ENCODE measurements around the gene TEX14. TPM values are rescaled to one million over a fixed set of nuclear protein-coding genes. Genes with fewer than 3 reads are reported as not detected.
"Not testable (repeated sequence)": the region's sequence is repeated elsewhere in the genome, so short reads cannot be mapped to it uniquely, and the experiment has no call there.

The TEX14 gene
- polyA plus RNA-seq, 1 donor from 2014 or later: not detected

- H3K27ac Mint-ChIP-seq, H3K27me3 Mint-ChIP-seq, H3K36me3 Mint-ChIP-seq, H3K9me3 Mint-ChIP-seq: not testable (repeated sequence)
- peaks cover 18 to 31% (median 27%) of the 10 kb centered on the region in 3 donors for H3K4me1 Mint-ChIP-seq
- H3K4me3 Mint-ChIP-seq: peak overlapping the region in 3 of 4 donors; percentile 60 to 85 (median 71)
Measured at GRCh38 chr17:58555109-58555508, 136.7 kb downstream of the TEX14 start.

DNA sequence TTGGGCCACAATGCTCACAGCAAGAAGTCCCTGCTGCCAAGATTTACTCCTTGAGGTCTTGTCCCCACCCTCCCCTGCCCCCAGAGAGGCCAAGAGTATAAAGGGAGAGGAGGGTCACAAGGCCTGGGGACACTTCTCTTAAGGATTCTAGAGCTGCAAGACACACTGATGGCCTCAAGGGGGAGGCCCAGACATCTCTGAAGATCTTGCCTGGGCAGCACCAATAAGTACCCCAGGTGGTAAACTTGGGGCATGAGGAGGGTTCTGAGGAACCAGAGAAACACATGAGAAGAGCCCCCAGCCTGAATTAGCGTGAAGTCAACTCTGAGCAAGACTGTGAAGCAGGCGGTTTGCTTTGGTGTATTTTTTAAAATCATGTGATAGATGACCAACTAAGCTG lies 150.6 kb downstream of the TEX14 start:
- Mint-ChIP-seq H3K9me3 (no peaks in the 10 kb centered on the region), H3K4me1 (no peaks in the 10 kb centered on the region)

GRCh38 chr17:58539698-58540097 lies 152.1 kb downstream of the TEX14 start:
- peaks cover 3% of the 10 kb centered on the region for H3K27me3 Mint-ChIP-seq
- no peak overlapping the region for H3K4me3 Mint-ChIP-seq
- no peaks in the 10 kb centered on the region for H3K36me3 Mint-ChIP-seq

More for the DNA sequence above, 150.6 kb downstream of the TEX14 start:
- Mint-ChIP-seq H3K4me3 (no peak overlapping the region), H3K27me3 (peaks cover 2% of the 10 kb centered on the region), H3K27ac (no peak overlapping the region), H3K36me3 (peaks cover 1% of the 10 kb centered on the region)

DNA sequence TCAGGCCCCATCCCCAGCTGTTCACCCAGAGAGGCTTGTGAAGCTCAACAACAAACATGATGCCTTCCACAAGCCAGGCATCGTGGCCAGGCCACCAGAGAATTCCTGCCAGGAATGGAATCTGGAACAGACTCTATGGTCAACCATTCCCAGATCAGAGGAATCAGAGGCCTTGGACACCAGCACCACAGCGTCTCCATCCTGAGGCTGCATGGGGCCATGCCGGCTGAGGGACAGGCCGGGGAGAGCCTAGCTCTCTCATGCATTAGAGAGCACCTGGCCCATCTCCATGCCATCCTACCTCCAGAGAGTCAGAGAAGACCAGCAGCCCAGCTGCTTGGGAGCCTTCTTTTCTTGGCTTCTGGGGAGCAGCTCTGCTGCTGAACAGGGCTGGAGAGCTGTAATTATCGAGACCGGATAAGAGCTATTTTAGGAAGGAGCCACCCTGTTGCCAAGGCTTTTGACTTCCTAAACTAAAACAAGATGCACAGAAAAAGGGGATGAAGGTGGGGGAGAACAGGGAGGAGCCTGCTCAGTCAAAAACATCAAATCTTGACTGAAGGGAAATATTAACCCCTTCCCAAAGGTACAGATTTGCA lies 152.9 kb downstream of the TEX14 start:
- Mint-ChIP-seq H3K27me3 (peaks cover 7% of the 10 kb centered on the region), H3K27ac (no peak overlapping the region), H3K4me3 (no peak overlapping the region), H3K4me1 (no peaks in the 10 kb centered on the region), H3K36me3 (no peaks in the 10 kb centered on the region), H3K9me3 (no peaks in the 10 kb centered on the region)

More at GRCh38 chr17:58539698-58540097, 152.1 kb downstream of the TEX14 start:
- no peak overlapping the region for H3K27ac Mint-ChIP-seq
- no peaks in the 10 kb centered on the region for H3K9me3 Mint-ChIP-seq
- H3K4me1 Mint-ChIP-seq: no peaks in the 10 kb centered on the region

DNA sequence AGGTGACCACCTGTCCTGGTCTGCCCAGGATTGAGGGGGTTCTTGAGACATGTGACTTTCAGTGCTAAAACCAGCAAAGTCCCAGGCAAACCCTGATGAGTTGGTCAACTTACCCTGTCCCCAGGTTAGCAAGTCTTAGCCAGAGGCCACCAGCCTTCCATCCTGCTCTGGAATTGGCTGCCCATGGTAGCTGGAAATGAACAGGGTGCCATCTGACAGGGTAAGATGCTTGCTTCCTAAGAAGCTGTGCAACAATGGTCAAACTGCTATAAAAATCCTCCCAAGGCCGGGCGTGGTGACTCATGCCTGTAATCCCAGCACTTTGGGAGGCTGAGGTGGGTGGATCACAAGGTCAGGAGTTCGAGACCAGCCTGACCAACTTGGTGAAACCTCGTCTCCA lies 154.6 kb downstream of the TEX14 start:
- H3K27ac Mint-ChIP-seq: no peak overlapping the region
- H3K27me3 Mint-ChIP-seq: peaks cover 8% of the 10 kb centered on the region
- H3K36me3 Mint-ChIP-seq: no peaks in the 10 kb centered on the region
- H3K4me3 Mint-ChIP-seq: no peak overlapping the region
- H3K9me3 Mint-ChIP-seq: no peaks in the 10 kb centered on the region
- H3K4me1 Mint-ChIP-seq: peaks cover 0 to 4% (median 0%) of the 10 kb centered on the region in 3 donors

- Mint-ChIP-seq H3K9me3 (no peaks in the 10 kb centered on the region), H3K27ac (no peak overlapping the region), H3K4me3 (no peak overlapping the region), H3K36me3 (no peaks in the 10 kb centered on the region), H3K27me3 (peaks cover 8% of the 10 kb centered on the region), H3K4me1 (peaks cover 0 to 5% (median 1%) of the 10 kb centered on the region in 3 donors)
Measured at GRCh38 chr17:58536542-58536941, 155.3 kb downstream of the TEX14 start.

- H3K9me3 Mint-ChIP-seq: no peaks in the 10 kb centered on the region
- no peak overlapping the region for H3K27ac Mint-ChIP-seq
- H3K4me1 Mint-ChIP-seq: peaks cover 0 to 5% (median 1%) of the 10 kb centered on the region in 3 donors
- H3K27me3 Mint-ChIP-seq: peaks cover 8% of the 10 kb centered on the region
- H3K4me3 Mint-ChIP-seq: no peak overlapping the region
- H3K36me3 Mint-ChIP-seq: no peaks in the 10 kb centered on the region
Measured at GRCh38 chr17:58535431-58535830, 156.4 kb downstream of the TEX14 start.

DNA sequence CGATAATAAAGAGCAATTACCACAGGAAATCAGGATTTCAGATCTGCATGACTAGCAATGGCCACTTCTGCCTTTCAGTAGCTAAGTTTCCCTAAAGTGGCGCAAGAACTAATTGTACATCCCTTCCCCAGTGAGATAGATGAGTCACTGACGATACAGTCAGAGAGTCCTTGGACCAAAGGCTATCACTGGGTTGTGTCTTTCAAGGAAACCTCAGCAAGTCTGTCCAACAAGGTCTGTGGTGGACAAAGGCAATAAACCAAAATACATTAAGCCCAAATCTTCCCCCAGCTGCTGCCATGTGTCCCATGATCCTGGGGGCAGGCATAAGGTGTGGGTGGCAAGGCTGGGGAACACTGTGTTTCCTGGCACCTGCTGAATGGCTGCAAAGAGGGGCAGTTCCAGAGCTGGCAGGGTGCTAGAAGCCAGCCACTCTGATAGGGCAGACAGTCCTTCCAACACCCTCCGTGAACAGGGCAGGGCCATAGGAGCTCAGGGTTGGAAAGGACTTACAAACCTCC lies 156.9 kb downstream of the TEX14 start:
- H3K27ac Mint-ChIP-seq: no peak overlapping the region
- peaks cover 8% of the 10 kb centered on the region for H3K27me3 Mint-ChIP-seq
- H3K36me3 Mint-ChIP-seq: no peaks in the 10 kb centered on the region
- H3K4me3 Mint-ChIP-seq: peak overlapping the region in 1 of 4 donors; percentile 41
- no peaks in the 10 kb centered on the region for H3K9me3 Mint-ChIP-seq
- H3K4me1 Mint-ChIP-seq: peaks cover 0 to 5% (median 1%) of the 10 kb centered on the region in 3 donors

- Mint-ChIP-seq H3K4me1 (peaks cover 0 to 5% (median 1%) of the 10 kb centered on the region in 3 donors), H3K36me3 (no peaks in the 10 kb centered on the region), H3K27ac (no peak overlapping the region), H3K4me3 (peak overlapping the region in 1 of 4 donors; percentile 41), H3K9me3 (no peaks in the 10 kb centered on the region), H3K27me3 (peaks cover 8% of the 10 kb centered on the region)
Measured at GRCh38 chr17:58534331-58534730, 157.5 kb downstream of the TEX14 start.

- no peaks in the 10 kb centered on the region for H3K9me3 Mint-ChIP-seq
- H3K27ac Mint-ChIP-seq: no peak overlapping the region
- H3K4me3 Mint-ChIP-seq: peak overlapping the region in 1 of 4 donors; percentile 70
- H3K27me3 Mint-ChIP-seq: peaks cover 8% of the 10 kb centered on the region
- peaks cover 0 to 5% (median 1%) of the 10 kb centered on the region in 3 donors for H3K4me1 Mint-ChIP-seq
- H3K36me3 Mint-ChIP-seq: no peaks in the 10 kb centered on the region
Measured at GRCh38 chr17:58533616-58534188, 158.1 kb downstream of the TEX14 start.

DNA sequence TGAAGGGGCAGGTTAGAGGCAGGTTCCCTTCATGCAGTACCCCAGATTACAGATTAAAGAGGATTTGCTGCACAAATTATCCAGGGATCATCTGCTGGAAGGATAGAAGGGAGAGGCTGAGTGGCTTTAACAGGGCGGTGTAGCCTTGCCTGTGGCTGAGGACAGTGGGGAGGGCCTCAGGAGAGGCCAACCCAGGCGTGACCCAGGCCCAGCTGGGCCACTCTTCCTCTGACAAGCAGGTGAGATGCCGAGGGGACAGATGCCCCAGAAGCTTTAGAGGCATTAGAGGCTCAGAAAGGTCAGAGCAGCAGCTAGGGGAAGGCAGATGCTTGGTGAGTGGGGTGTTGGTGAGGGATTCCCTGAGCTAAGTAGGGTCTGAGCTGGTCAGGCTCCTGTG lies 159.3 kb downstream of the TEX14 start:
- peaks cover 0 to 5% (median 1%) of the 10 kb centered on the region in 3 donors for H3K4me1 Mint-ChIP-seq
- H3K27ac Mint-ChIP-seq: no peak overlapping the region
- no peaks in the 10 kb centered on the region for H3K36me3 Mint-ChIP-seq
- no peaks in the 10 kb centered on the region for H3K9me3 Mint-ChIP-seq
- H3K4me3 Mint-ChIP-seq: peak overlapping the region in 3 of 4 donors; percentile 70 to 85 (median 72)
- H3K27me3 Mint-ChIP-seq: peaks cover 6% of the 10 kb centered on the region

- H3K9me3 Mint-ChIP-seq: no peaks in the 10 kb centered on the region
- H3K4me1 Mint-ChIP-seq: peaks cover 0 to 5% (median 1%) of the 10 kb centered on the region in 3 donors
- peak overlapping the region; percentile 70 to 85 (median 72) for H3K4me3 Mint-ChIP-seq
- H3K27me3 Mint-ChIP-seq: peaks cover 6% of the 10 kb centered on the region
- H3K27ac Mint-ChIP-seq: no peak overlapping the region
- H3K36me3 Mint-ChIP-seq: no peaks in the 10 kb centered on the region
Measured at GRCh38 chr17:58531661-58532554, 159.9 kb downstream of the TEX14 start.

- H3K9me3 Mint-ChIP-seq: no peaks in the 10 kb centered on the region
- H3K27me3 Mint-ChIP-seq: peaks cover 6% of the 10 kb centered on the region
- peaks cover 0 to 5% (median 1%) of the 10 kb centered on the region in 3 donors for H3K4me1 Mint-ChIP-seq
- H3K4me3 Mint-ChIP-seq: peak overlapping the region; percentile 69 to 78 (median 72)
- no peaks in the 10 kb centered on the region for H3K36me3 Mint-ChIP-seq
- H3K27ac Mint-ChIP-seq: no peak overlapping the region
Measured at GRCh38 chr17:58531122-58531521, 160.7 kb downstream of the TEX14 start.

DNA sequence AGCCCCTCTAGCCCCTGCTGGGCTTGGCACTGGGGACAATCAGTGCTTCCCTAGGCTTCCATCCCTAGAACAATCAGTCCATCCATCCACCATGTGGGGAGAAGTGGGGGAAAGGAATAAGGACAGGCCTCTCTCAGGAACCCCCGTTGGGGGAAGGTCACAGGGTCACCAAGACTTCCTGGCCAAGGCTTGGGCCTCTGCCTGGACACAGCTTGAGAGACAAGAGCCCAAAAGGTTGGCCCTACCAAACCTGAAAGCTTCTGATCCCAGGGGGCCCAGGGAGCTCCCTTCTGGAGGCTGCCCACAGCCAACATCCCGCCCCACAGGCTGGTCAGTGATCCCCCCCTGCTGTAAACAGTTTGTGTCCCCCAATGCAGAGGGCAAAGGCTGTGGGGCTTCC lies 161.2 kb downstream of the TEX14 start:
- Mint-ChIP-seq H3K4me1 (peaks cover 0 to 5% (median 1%) of the 10 kb centered on the region in 3 donors), H3K4me3 (peak overlapping the region in 3 of 4 donors; percentile 69 to 78 (median 73)), H3K27me3 (peaks cover 6% of the 10 kb centered on the region), H3K27ac (no peak overlapping the region), H3K36me3 (no peaks in the 10 kb centered on the region), H3K9me3 (no peaks in the 10 kb centered on the region)

GRCh38 chr17:58529275-58529674 lies 162.6 kb downstream of the TEX14 start:
- H3K36me3 Mint-ChIP-seq: no peaks in the 10 kb centered on the region
- no peak overlapping the region for H3K27ac Mint-ChIP-seq
- H3K4me3 Mint-ChIP-seq: peak overlapping the region in 1 of 4 donors; percentile 69
- H3K9me3 Mint-ChIP-seq: no peaks in the 10 kb centered on the region
- peaks cover 0 to 5% (median 1%) of the 10 kb centered on the region in 3 donors for H3K4me1 Mint-ChIP-seq
- H3K27me3 Mint-ChIP-seq: peaks cover 2% of the 10 kb centered on the region

Data from IgD-negative memory B cell (primary cell).